ENCODE results near the gene TRAPPC12. TPM values are rescaled to one million over a fixed set of nuclear protein-coding genes. Genes with fewer than 3 reads are reported as not detected.
A peak's percentile ranks its signal among the peaks of the same experiment; 100 is the strongest.

Gene TRAPPC12
- total and polyA plus RNA-seq, 8 donors, result 46.6 to 158 (median 70.7) TPM

GRCh38 chr2:3465844-3466481 lies 86.5 kb downstream of the TRAPPC12 start:
- Histone ChIP-seq H3K27me3 (no peaks in the 10 kb centered on the region), H3K4me1 (peaks cover 5 to 34% (median 14%) of the 10 kb centered on the region in 4 donors), H3K27ac (peak overlapping the region in 2 of 5 donors; percentile 42 to 70), H3K36me3 (peaks cover 29 to 92% (median 91%) of the 10 kb centered on the region in 4 donors), H3K4me3 (no peak overlapping the region), H3K9me3 (no peaks in the 10 kb centered on the region)
- DNase-seq, result no peak
- intact Hi-C loops (cut with DNase I; ENCODE audit: low total_unique reads), result no loop called here
- no peak for TF ChIP-seq CTCF (IDR thresholded peaks at IDR 0.05)
- TF ChIP-seq EP300 (IDR thresholded peaks at IDR 0.05), result no peak
- no peak for TF ChIP-seq POLR2A (IDR thresholded peaks at IDR 0.05)
- peak in 1 of 3 donors; percentile 49 for TF ChIP-seq POLR2AphosphoS5 (IDR thresholded peaks at IDR 0.05)
- 86 to 91% (median 87%) methylated on average over 6 to 13 of the region's 13 CpGs for WGBS, 5 donors

GRCh38 chr2:3466482-3466863 lies 87.0 kb downstream of the TRAPPC12 start:
- DNase-seq, result no peak
- no peaks in the 10 kb centered on the region for H3K9me3 ChIP-seq
- intact Hi-C loops (cut with DNase I; ENCODE audit: low total_unique reads), result no loop called here
- no peaks in the 10 kb centered on the region for H3K27me3 ChIP-seq
- 92 to 96% (median 95%) methylated on average over 9 of the region's 9 CpGs for WGBS, 5 donors
- TF ChIP-seq CTCF (IDR thresholded peaks at IDR 0.05) (no peak), EP300 (IDR thresholded peaks at IDR 0.05) (no peak)
- H3K4me1 ChIP-seq, result peaks cover 5 to 38% (median 18%) of the 10 kb centered on the region in 4 donors
- H3K4me3 ChIP-seq, result no peak overlapping the region
- H3K27ac ChIP-seq, result peak overlapping the region in 2 of 5 donors; percentile 42 to 70
- peaks cover 24 to 90% (median 87%) of the 10 kb centered on the region in 4 donors for H3K36me3 ChIP-seq

- no peak for TF ChIP-seq CTCF (IDR thresholded peaks at IDR 0.05)
- intact Hi-C loops (cut with DNase I; ENCODE audit: low total_unique reads), result no loop called here
- Histone ChIP-seq H3K27ac (peak overlapping the region in 1 of 5 donors; percentile 70), H3K4me3 (no peak overlapping the region), H3K4me1 (peaks cover 5 to 38% (median 23%) of the 10 kb centered on the region in 4 donors), H3K27me3 (no peaks in the 10 kb centered on the region), H3K36me3 (peaks cover 24 to 93% (median 85%) of the 10 kb centered on the region in 4 donors), H3K9me3 (no peaks in the 10 kb centered on the region)
- WGBS, 5 donors, result 90 to 94% (median 93%) methylated on average over 14 of the region's 14 CpGs
- no peak for DNase-seq
Observed at GRCh38 chr2:3466966-3467365, 87.5 kb downstream of the TRAPPC12 start.

GRCh38 chr2:3467654-3468053 lies 88.2 kb downstream of the TRAPPC12 start:
- peaks cover 24 to 99% (median 90%) of the 10 kb centered on the region in 4 donors for H3K36me3 ChIP-seq
- peaks cover 5 to 34% (median 24%) of the 10 kb centered on the region in 4 donors for H3K4me1 ChIP-seq
- H3K27ac ChIP-seq, result peak overlapping the region in 1 of 5 donors; percentile 81
- DNase-seq, result no peak
- H3K27me3 ChIP-seq, result no peaks in the 10 kb centered on the region
- H3K9me3 ChIP-seq, result no peaks in the 10 kb centered on the region
- no peak overlapping the region for H3K4me3 ChIP-seq
- intact Hi-C loops (cut with DNase I; ENCODE audit: low total_unique reads), result no loop called here
- WGBS, 5 donors, result 91 to 96% (median 94%) methylated on average over 10 to 15 of the region's 15 CpGs
- TF ChIP-seq EP300 (IDR thresholded peaks at IDR 0.05), result no peak
- TF ChIP-seq POLR2A (IDR thresholded peaks at IDR 0.05), result no peak
- TF ChIP-seq POLR2AphosphoS5 (IDR thresholded peaks at IDR 0.05), result no peak
- TF ChIP-seq CTCF (IDR thresholded peaks at IDR 0.05), result no peak
